HEK293 (cell line): ENCODE data around the gene NXN.

ENCODE experiments used
- CTCF ChIA-PET: fragments of 350-600 bp; formaldehyde crosslinking; extraction: SDS; loops from one replicate; lab custom pipeline; 2021; ENCODE audit warnings: antibody characterized with exemption; lab: Yijun Ruan, JAX
- POLR2A ChIA-PET: fragments of 300-600 bp; formaldehyde crosslinking; extraction: SDS; loops from one replicate; lab custom pipeline; 2020; ENCODE audit warnings: antibody characterized with exemption, inconsistent platforms; lab: Yijun Ruan, JAX
- H3K27ac ChIP-seq: fragments of 200-500 bp; sonication (Bioruptor generic); 2 replicates; pipeline ENCODE4 v1.5.1; 2014; ENCODE audit warnings: low read depth, low read length, control low read depth, inconsistent platforms; ENCODE audit errors: extremely low read depth
- H3K36me3 ChIP-seq, 2 experiments: fragments of 200-500 bp in 1 of 2; sonication (Bioruptor generic) in 1 of 2; 1 replicate in 1 of 2; 2 replicates in 1 of 2; pipeline ENCODE4 v1.5.1; 2014 to 2017; ENCODE audit warnings: inconsistent platforms in 2 of 2, low read length in 2 of 2; ENCODE audit not compliant: control insufficient read depth in 2 of 2, insufficient read depth in 1 of 2
- H3K4me1 ChIP-seq: fragments of 200-500 bp; sonication (Bioruptor generic); 2 replicates; pipeline ENCODE4 v1.5.1; 2014; ENCODE audit warnings: mild to moderate bottlenecking, low read length, inconsistent platforms; ENCODE audit not compliant: control insufficient read depth, insufficient read depth
- H3K4me3 ChIP-seq: 2 replicates; pipeline ENCODE4 v1.5.1; 2011; ENCODE audit warnings: low read depth, mild to moderate bottlenecking, control low read depth, low read length, moderate library complexity
- H3K9me3 ChIP-seq: fragments of 200-500 bp; sonication (Bioruptor generic); 2 replicates; pipeline ENCODE4 v1.5.1; 2014; ENCODE audit warnings: low read depth, low read length, inconsistent platforms; ENCODE audit not compliant: control insufficient read depth, insufficient read depth
- EGR2 ChIP-seq: fragments of 450-650 bp; formaldehyde crosslinking; IDR thresholded peaks from 2 replicates; pipeline ENCODE4 v1.5.1; 2016; ENCODE audit warnings: low read depth, missing biosample characterization, missing genetic modification characterization
- INSM2 ChIP-seq: fragments of 450-650 bp; formaldehyde crosslinking; IDR thresholded peaks from 2 replicates; pipeline ENCODE4 v1.5.1; 2016; ENCODE audit warnings: missing biosample characterization, missing genetic modification characterization
- ZBTB26 ChIP-seq: fragments of 450-650 bp; formaldehyde crosslinking; optimal IDR thresholded peaks from 2 replicates; pipeline ENCODE3; 2016; ENCODE audit warnings: missing biosample characterization, mild to moderate bottlenecking, missing genetic modification characterization
- ZFP69B ChIP-seq: fragments of 450-650 bp; formaldehyde crosslinking; IDR thresholded peaks from 2 replicates; pipeline ENCODE4 v1.5.1; 2016; ENCODE audit warnings: missing biosample characterization, missing genetic modification characterization
- ZNF202 ChIP-seq: fragments of 450-650 bp; formaldehyde crosslinking; IDR thresholded peaks from 2 replicates; pipeline ENCODE4 v1.5.1; 2016; ENCODE audit warnings: missing biosample characterization, missing genetic modification characterization, borderline replicate concordance
- ZNF211 ChIP-seq: fragments of 450-650 bp; formaldehyde crosslinking; IDR thresholded peaks from 2 replicates; pipeline ENCODE4 v1.5.1; 2016; ENCODE audit warnings: low read depth, missing biosample characterization, missing genetic modification characterization
- ZNF398 ChIP-seq: fragments of 450-650 bp; formaldehyde crosslinking; IDR thresholded peaks from 2 replicates; pipeline ENCODE4 v1.5.1; 2017; ENCODE audit warnings: missing biosample characterization, missing genetic modification characterization
- ZNF501 ChIP-seq: fragments of 450-650 bp; formaldehyde crosslinking; IDR thresholded peaks from 2 replicates; pipeline ENCODE4 v1.5.1; 2016; ENCODE audit warnings: missing biosample characterization, missing genetic modification characterization
- ZNF548 ChIP-seq: fragments of 450-650 bp; formaldehyde crosslinking; IDR thresholded peaks from 2 replicates; pipeline ENCODE4 v1.5.1; 2016; ENCODE audit warnings: missing biosample characterization, missing genetic modification characterization
- ZNF560 ChIP-seq: fragments of 450-650 bp; formaldehyde crosslinking; IDR thresholded peaks from 2 replicates; pipeline ENCODE4 v1.5.1; 2017; ENCODE audit warnings: missing biosample characterization, missing genetic modification characterization, borderline replicate concordance
- ZNF654 ChIP-seq: fragments of 450-650 bp; formaldehyde crosslinking; IDR thresholded peaks from 2 replicates; pipeline ENCODE4 v1.5.1; 2016; ENCODE audit warnings: low read depth, missing biosample characterization, missing genetic modification characterization
- TF ChIP-seq, protein P1 (sequence below): fragments of 450-650 bp; IDR thresholded peaks from 2 replicates; pipeline ENCODE4 v1.5.1; 2018; ENCODE audit warnings: missing biosample characterization, missing genetic modification characterization
- TF ChIP-seq, protein P2 (sequence below): fragments of 450-650 bp; formaldehyde crosslinking; IDR thresholded peaks from 2 replicates; pipeline ENCODE4 v1.5.1; 2016; ENCODE audit warnings: missing biosample characterization, missing genetic modification characterization
- TF ChIP-seq, protein P3 (sequence below): fragments of 450-650 bp; formaldehyde crosslinking; IDR thresholded peaks from 2 replicates; pipeline ENCODE4 v1.5.1; 2016; ENCODE audit warnings: missing biosample characterization, missing genetic modification characterization
- TF ChIP-seq, protein P4 (sequence below): fragments of 450-650 bp; formaldehyde crosslinking; IDR thresholded peaks from 2 replicates; pipeline ENCODE4 v1.5.1; 2016; ENCODE audit warnings: missing biosample characterization, missing genetic modification characterization, borderline replicate concordance

Gene NXN

GRCh38 chr17:796609-797008, 183.0 kb downstream of the NXN start (continued):
- TF ChIP-seq ZNF398 (tag by site-specific recombination) (no peak), EGR2 (tag by site-specific recombination) (no peak), ZFP69B (no peak), ZBTB26 (tag by site-specific recombination) (no peak)
- TF ChIP-seq, protein P1, sequence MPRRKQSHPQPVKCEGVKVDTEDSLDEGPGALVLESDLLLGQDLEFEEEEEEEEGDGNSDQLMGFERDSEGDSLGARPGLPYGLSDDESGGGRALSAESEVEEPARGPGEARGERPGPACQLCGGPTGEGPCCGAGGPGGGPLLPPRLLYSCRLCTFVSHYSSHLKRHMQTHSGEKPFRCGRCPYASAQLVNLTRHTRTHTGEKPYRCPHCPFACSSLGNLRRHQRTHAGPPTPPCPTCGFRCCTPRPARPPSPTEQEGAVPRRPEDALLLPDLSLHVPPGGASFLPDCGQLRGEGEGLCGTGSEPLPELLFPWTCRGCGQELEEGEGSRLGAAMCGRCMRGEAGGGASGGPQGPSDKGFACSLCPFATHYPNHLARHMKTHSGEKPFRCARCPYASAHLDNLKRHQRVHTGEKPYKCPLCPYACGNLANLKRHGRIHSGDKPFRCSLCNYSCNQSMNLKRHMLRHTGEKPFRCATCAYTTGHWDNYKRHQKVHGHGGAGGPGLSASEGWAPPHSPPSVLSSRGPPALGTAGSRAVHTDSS (tag by site-specific recombination): no peak
- TF ChIP-seq, protein P2, sequence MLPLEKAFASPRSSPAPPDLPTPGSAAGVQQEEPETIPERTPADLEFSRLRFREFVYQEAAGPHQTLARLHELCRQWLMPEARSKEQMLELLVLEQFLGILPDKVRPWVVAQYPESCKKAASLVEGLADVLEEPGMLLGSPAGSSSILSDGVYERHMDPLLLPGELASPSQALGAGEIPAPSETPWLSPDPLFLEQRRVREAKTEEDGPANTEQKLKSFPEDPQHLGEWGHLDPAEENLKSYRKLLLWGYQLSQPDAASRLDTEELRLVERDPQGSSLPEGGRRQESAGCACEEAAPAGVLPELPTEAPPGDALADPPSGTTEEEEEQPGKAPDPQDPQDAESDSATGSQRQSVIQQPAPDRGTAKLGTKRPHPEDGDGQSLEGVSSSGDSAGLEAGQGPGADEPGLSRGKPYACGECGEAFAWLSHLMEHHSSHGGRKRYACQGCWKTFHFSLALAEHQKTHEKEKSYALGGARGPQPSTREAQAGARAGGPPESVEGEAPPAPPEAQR (tag by site-specific recombination): no peak

GRCh38 chr17:795721-796120, 183.9 kb downstream of the NXN start:
- H3K27ac ChIP-seq: no peak overlapping the region
- no peak overlapping the region for H3K4me3 ChIP-seq
- peaks cover 0 to 32% of the 10 kb centered on the region in 2 experiments for H3K36me3 ChIP-seq
- ChIA-PET POLR2A (interaction anchor here (1.4 to 5.9 kb wide), 2 partner anchors 185 to 201 kb away, joined by 3 to 33 read pairs; partner anchors contain the start of genes NXN and TIMM22), CTCF (interaction anchor here (0.6 to 11.0 kb wide), 16 partner anchors 10 to 260 kb away, joined by 3 to 173 read pairs (median 4); partner anchors contain the start of genes NXN and TIMM22)
- no peaks in the 10 kb centered on the region for H3K9me3 ChIP-seq
- no peaks in the 10 kb centered on the region for H3K4me1 ChIP-seq
- TF ChIP-seq ZNF548 (tag by site-specific recombination) (no peak), ZNF501 (tag by site-specific recombination) (no peak), ZNF202 (tag by site-specific recombination) (no peak), INSM2 (tag by site-specific recombination) (no peak), ZNF654 (tag by site-specific recombination) (no peak), ZNF560 (tag by site-specific recombination) (no peak), ZNF211 (no peak)
- TF ChIP-seq, protein P3, sequence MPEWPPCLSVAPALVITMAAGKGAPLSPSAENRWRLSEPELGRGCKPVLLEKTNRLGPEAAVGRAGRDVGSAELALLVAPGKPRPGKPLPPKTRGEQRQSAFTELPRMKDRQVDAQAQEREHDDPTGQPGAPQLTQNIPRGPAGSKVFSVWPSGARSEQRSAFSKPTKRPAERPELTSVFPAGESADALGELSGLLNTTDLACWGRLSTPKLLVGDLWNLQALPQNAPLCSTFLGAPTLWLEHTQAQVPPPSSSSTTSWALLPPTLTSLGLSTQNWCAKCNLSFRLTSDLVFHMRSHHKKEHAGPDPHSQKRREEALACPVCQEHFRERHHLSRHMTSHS: no peak
- TF ChIP-seq, protein P4, sequence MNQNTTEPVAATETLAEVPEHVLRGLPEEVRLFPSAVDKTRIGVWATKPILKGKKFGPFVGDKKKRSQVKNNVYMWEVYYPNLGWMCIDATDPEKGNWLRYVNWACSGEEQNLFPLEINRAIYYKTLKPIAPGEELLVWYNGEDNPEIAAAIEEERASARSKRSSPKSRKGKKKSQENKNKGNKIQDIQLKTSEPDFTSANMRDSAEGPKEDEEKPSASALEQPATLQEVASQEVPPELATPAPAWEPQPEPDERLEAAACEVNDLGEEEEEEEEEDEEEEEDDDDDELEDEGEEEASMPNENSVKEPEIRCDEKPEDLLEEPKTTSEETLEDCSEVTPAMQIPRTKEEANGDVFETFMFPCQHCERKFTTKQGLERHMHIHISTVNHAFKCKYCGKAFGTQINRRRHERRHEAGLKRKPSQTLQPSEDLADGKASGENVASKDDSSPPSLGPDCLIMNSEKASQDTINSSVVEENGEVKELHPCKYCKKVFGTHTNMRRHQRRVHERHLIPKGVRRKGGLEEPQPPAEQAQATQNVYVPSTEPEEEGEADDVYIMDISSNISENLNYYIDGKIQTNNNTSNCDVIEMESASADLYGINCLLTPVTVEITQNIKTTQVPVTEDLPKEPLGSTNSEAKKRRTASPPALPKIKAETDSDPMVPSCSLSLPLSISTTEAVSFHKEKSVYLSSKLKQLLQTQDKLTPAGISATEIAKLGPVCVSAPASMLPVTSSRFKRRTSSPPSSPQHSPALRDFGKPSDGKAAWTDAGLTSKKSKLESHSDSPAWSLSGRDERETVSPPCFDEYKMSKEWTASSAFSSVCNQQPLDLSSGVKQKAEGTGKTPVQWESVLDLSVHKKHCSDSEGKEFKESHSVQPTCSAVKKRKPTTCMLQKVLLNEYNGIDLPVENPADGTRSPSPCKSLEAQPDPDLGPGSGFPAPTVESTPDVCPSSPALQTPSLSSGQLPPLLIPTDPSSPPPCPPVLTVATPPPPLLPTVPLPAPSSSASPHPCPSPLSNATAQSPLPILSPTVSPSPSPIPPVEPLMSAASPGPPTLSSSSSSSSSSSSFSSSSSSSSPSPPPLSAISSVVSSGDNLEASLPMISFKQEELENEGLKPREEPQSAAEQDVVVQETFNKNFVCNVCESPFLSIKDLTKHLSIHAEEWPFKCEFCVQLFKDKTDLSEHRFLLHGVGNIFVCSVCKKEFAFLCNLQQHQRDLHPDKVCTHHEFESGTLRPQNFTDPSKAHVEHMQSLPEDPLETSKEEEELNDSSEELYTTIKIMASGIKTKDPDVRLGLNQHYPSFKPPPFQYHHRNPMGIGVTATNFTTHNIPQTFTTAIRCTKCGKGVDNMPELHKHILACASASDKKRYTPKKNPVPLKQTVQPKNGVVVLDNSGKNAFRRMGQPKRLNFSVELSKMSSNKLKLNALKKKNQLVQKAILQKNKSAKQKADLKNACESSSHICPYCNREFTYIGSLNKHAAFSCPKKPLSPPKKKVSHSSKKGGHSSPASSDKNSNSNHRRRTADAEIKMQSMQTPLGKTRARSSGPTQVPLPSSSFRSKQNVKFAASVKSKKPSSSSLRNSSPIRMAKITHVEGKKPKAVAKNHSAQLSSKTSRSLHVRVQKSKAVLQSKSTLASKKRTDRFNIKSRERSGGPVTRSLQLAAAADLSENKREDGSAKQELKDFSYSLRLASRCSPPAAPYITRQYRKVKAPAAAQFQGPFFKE: no peak
